ENCODE measurements around the gene PGRMC2.

DNA sequence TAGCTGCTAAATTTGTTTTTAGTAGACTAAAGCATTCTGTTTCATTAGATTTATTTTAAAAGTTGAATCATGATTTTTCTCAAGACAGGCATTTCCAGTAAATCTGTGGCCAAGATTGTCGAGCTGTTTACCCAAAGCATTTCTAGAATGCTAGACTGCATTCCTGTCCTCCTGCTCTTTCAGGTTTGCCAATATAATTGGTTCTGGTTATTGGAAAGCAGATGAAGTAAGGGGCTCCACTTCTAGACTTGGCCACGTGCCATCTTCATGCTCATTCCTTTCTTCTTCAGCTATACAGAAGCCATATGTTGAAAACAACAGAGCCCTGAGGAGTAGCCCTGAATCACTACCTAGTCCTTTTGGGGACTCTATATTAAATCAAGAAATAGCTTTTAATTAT, 62.5 kb downstream of the PGRMC2 start:
- no peak for TF ChIP-seq GABPA (IDR thresholded peaks at IDR 0.05 in 1 of 2, conservative IDR thresholded peaks at IDR 0.05 in 1 of 2)
- no peak for TF ChIP-seq CTCF (IDR thresholded peaks at IDR 0.05; ENCODE audit: low read depth, low read length, missing input control)
- TF ChIP-seq EGR1 (IDR thresholded peaks at IDR 0.05; ENCODE audit: low read depth in 2 of 2), result no peak
- TF ChIP-seq, protein P1, sequence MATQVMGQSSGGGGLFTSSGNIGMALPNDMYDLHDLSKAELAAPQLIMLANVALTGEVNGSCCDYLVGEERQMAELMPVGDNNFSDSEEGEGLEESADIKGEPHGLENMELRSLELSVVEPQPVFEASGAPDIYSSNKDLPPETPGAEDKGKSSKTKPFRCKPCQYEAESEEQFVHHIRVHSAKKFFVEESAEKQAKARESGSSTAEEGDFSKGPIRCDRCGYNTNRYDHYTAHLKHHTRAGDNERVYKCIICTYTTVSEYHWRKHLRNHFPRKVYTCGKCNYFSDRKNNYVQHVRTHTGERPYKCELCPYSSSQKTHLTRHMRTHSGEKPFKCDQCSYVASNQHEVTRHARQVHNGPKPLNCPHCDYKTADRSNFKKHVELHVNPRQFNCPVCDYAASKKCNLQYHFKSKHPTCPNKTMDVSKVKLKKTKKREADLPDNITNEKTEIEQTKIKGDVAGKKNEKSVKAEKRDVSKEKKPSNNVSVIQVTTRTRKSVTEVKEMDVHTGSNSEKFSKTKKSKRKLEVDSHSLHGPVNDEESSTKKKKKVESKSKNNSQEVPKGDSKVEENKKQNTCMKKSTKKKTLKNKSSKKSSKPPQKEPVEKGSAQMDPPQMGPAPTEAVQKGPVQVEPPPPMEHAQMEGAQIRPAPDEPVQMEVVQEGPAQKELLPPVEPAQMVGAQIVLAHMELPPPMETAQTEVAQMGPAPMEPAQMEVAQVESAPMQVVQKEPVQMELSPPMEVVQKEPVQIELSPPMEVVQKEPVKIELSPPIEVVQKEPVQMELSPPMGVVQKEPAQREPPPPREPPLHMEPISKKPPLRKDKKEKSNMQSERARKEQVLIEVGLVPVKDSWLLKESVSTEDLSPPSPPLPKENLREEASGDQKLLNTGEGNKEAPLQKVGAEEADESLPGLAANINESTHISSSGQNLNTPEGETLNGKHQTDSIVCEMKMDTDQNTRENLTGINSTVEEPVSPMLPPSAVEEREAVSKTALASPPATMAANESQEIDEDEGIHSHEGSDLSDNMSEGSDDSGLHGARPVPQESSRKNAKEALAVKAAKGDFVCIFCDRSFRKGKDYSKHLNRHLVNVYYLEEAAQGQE (IDR thresholded peaks at IDR 0.05), result no peak
- no peak for TF ChIP-seq RAD21 (IDR thresholded peaks at IDR 0.05)
- no peak for TF ChIP-seq JUND (IDR thresholded peaks at IDR 0.05)
- TF ChIP-seq, protein P2, sequence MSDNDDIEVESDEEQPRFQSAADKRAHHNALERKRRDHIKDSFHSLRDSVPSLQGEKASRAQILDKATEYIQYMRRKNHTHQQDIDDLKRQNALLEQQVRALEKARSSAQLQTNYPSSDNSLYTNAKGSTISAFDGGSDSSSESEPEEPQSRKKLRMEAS (IDR thresholded peaks at IDR 0.05), result no peak
- TF ChIP-seq, protein P3, sequence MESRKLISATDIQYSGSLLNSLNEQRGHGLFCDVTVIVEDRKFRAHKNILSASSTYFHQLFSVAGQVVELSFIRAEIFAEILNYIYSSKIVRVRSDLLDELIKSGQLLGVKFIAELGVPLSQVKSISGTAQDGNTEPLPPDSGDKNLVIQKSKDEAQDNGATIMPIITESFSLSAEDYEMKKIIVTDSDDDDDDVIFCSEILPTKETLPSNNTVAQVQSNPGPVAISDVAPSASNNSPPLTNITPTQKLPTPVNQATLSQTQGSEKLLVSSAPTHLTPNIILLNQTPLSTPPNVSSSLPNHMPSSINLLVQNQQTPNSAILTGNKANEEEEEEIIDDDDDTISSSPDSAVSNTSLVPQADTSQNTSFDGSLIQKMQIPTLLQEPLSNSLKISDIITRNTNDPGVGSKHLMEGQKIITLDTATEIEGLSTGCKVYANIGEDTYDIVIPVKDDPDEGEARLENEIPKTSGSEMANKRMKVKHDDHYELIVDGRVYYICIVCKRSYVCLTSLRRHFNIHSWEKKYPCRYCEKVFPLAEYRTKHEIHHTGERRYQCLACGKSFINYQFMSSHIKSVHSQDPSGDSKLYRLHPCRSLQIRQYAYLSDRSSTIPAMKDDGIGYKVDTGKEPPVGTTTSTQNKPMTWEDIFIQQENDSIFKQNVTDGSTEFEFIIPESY (IDR thresholded peaks at IDR 0.05), result no peak
